ENCODE results near the gene UNC13A. TPM values are rescaled to one million over a fixed set of nuclear protein-coding genes. Genes with fewer than 3 reads are reported as not detected.

The UNC13A gene
- total RNA-seq, 1 experiment from 2014 or later = 29.0 TPM

DNA sequence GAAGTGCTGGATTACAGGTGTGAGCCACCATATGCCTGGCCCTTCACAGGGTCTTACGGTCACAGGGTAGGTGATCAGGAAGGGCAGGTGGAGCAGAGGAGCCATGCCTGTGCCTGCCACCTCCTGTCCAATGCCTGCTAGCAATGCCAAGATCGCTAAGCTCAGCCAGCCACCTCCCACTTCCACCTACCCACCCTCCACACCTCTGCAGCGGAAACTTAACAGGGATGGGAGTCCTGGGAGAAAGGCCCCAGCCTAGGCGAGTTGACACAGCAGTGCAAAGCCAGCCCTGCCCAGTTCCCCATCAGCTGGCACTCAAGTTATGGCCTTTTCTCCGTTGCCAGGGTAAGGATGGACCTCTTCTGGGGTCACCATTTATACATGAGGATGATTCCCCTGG, 47.3 kb upstream of the UNC13A start:
- no peak overlapping the region for H3K4me3 ChIP-seq (replicated peaks in 1 of 2; ENCODE audit: low read depth in 1 of 2, low read length in 2 of 2)
- no peak overlapping the region for H3K9ac ChIP-seq (ENCODE audit: low read length)
- POLR2A ChIA-PET = no interaction called here
- RAD21 ChIA-PET (ENCODE audit: low non-redundant PET in 1 of 2, low total read pairs in 2 of 2, uncharacterized antibody in 2 of 2, unreplicated experiment in 2 of 2) = no interaction called here
- DNase-seq (ENCODE audit: low read depth, low spot score) (no peak), ATAC-seq (no peak)
- intact Hi-C loops (cut with micrococcal nuclease) = no loop called here
- CTCF ChIA-PET = no interaction called here
- peaks cover 21 to 46% of the 10 kb centered on the region in 2 experiments for H3K4me1 ChIP-seq (ENCODE audit: control insufficient read depth in 1 of 2, insufficient read depth in 2 of 2, low read length in 2 of 2)
- H3K27me3 ChIP-seq (ENCODE audit: insufficient read depth, low read length) = no peaks in the 10 kb centered on the region
- no peak overlapping the region for H3K4me2 ChIP-seq (ENCODE audit: low read length)
- peaks cover 21 to 37% of the 10 kb centered on the region in 2 experiments; a peak in 3 of 4 replicates for H3K36me3 ChIP-seq (ENCODE audit: control insufficient read depth in 1 of 2, insufficient read depth in 2 of 2, low read length in 2 of 2)
- no peaks in the 10 kb centered on the region for H3K9me3 ChIP-seq (ENCODE audit: control insufficient read depth in 1 of 2, insufficient read depth in 1 of 2, low read depth in 1 of 2, low read length in 2 of 2)
- H2AFZ ChIP-seq (ENCODE audit: low read depth, low read length, poor library complexity, severe bottlenecking) = no peak overlapping the region
- no peak overlapping the region for H3K27ac ChIP-seq (ENCODE audit: low read depth, low read length)
- H3K79me2 ChIP-seq (ENCODE audit: insufficient read depth, low read length) = peaks cover 30% of the 10 kb centered on the region
- 0 out of 2 replicates have a peak, but pooled peaks cover 3% of the 10 kb centered on the region for H4K20me1 ChIP-seq (ENCODE audit: insufficient read depth)
- H3K9me2 ChIP-seq (ENCODE audit: insufficient read depth) = no peaks in the 10 kb centered on the region
- BruUV-seq (replicated peaks) = no TSS peak
- TF ChIP-seq EGR1 (IDR thresholded peaks at IDR 0.05; ENCODE audit: low read depth) (no peak), RAD21 (IDR thresholded peaks at IDR 0.05; ENCODE audit: low read depth) (no peak), ZNF274 (IDR thresholded peaks at IDR 0.05; ENCODE audit: low read depth, low read length) (no peak), FOSL1 (IDR thresholded peaks at IDR 0.05; ENCODE audit: low read depth) (no peak), ZFX (IDR thresholded peaks at IDR 0.05) (no peak), SIN3A (IDR thresholded peaks at IDR 0.05; ENCODE audit: low read depth) (no peak), YY1 (IDR thresholded peaks at IDR 0.05; ENCODE audit: extremely low read depth, insufficient replicate concordance, low read depth, low read length) (no peak), POLR2A (IDR thresholded peaks at IDR 0.05; ENCODE audit: borderline replicate concordance, extremely low read depth, insufficient read depth, insufficient read length) (no peak), CBX3 (IDR thresholded peaks at IDR 0.05; ENCODE audit: low read depth) (no peak), EZH2phosphoT487 (IDR thresholded peaks at IDR 0.05; ENCODE audit: borderline replicate concordance) (no peak), REST (IDR thresholded peaks at IDR 0.05; ENCODE audit: low read depth) (no peak), POLR2AphosphoS5 (IDR thresholded peaks at IDR 0.05; ENCODE audit: low read depth, low read length) (no peak), SRF (IDR thresholded peaks at IDR 0.05; ENCODE audit: low read depth) (no peak)
- TF ChIP-seq, protein P1, sequence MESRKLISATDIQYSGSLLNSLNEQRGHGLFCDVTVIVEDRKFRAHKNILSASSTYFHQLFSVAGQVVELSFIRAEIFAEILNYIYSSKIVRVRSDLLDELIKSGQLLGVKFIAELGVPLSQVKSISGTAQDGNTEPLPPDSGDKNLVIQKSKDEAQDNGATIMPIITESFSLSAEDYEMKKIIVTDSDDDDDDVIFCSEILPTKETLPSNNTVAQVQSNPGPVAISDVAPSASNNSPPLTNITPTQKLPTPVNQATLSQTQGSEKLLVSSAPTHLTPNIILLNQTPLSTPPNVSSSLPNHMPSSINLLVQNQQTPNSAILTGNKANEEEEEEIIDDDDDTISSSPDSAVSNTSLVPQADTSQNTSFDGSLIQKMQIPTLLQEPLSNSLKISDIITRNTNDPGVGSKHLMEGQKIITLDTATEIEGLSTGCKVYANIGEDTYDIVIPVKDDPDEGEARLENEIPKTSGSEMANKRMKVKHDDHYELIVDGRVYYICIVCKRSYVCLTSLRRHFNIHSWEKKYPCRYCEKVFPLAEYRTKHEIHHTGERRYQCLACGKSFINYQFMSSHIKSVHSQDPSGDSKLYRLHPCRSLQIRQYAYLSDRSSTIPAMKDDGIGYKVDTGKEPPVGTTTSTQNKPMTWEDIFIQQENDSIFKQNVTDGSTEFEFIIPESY (IDR thresholded peaks at IDR 0.05; ENCODE audit: extremely low read depth, insufficient replicate concordance, low read length) = no peak

Data from HCT116 (cell line).